ENCODE measurements around the gene ATP8A2. TPM values are rescaled to one million over a fixed set of nuclear protein-coding genes. Genes with fewer than 3 reads are reported as not detected.

ATP8A2 gene
- total RNA-seq, 2 experiments from 2014 or later = not detected

GRCh38 chr13:25811506-25811905, 439.7 kb downstream of the ATP8A2 start:
- no peaks in the 10 kb centered on the region for H3K4me1 ChIP-seq (ENCODE audit: insufficient read depth, low read length, poor library complexity, severe bottlenecking)
- no peaks in the 10 kb centered on the region for H3K79me2 ChIP-seq (ENCODE audit: insufficient read depth, low read depth, low read length)
- TF ChIP-seq EZH2phosphoT487 (IDR thresholded peaks at IDR 0.05; ENCODE audit: borderline replicate concordance, low read depth, low read length) (no peak), CTCF (conservative IDR thresholded peaks at IDR 0.05; ENCODE audit: low read length) (no peak)
- H3K4me3 ChIP-seq (ENCODE audit: low read depth, low read length, poor library complexity, severe bottlenecking) = no peak overlapping the region
- POLR2A ChIA-PET = interaction anchor here (0.6 to 1.4 kb wide), 2 partner anchors 16 to 78 kb away, joined by 3 read pairs; no protein-coding TSS in a partner anchor
- no peak overlapping the region for H2AFZ ChIP-seq (ENCODE audit: low read length)
- H3K27ac ChIP-seq (ENCODE audit: low read depth, low read length, poor library complexity, severe bottlenecking) = no peak overlapping the region
- H3K9me2 ChIP-seq (ENCODE audit: insufficient read depth, low read length) = no peaks in the 10 kb centered on the region
- DNase-seq (ENCODE audit: low spot score) = no peak
- CTCF ChIA-PET (ENCODE audit: unreplicated experiment) = no interaction called here
- H3K36me3 ChIP-seq (ENCODE audit: insufficient read depth, low read length) = no peaks in the 10 kb centered on the region
- H3K4me2 ChIP-seq (ENCODE audit: low read length) = no peak overlapping the region
- intact Hi-C loops (cut with micrococcal nuclease; ENCODE audit: unreplicated experiment) = no loop called here
- BruUV-seq (replicated peaks) = no TSS peak
- H4K20me1 ChIP-seq (ENCODE audit: insufficient read depth, low read length) = no peaks in the 10 kb centered on the region
- H3K9me3 ChIP-seq (ENCODE audit: low read length) = 0 out of 2 replicates have a peak, but pooled peaks cover 5% of the 10 kb centered on the region

- POLR2A ChIA-PET = no interaction called here
- H4K20me1 ChIP-seq (ENCODE audit: insufficient read depth, low read length) = no peaks in the 10 kb centered on the region
- intact Hi-C loops (cut with micrococcal nuclease; ENCODE audit: unreplicated experiment) = no loop called here
Measured at GRCh38 chr13:25816239-25816638, 444.5 kb downstream of the ATP8A2 start.

More at GRCh38 chr13:25816239-25816638, 444.5 kb downstream of the ATP8A2 start:
- Histone ChIP-seq H3K4me2 (ENCODE audit: low read length) (no peak overlapping the region), H3K4me3 (ENCODE audit: low read depth, low read length, poor library complexity, severe bottlenecking) (no peak overlapping the region), H3K27ac (ENCODE audit: low read depth, low read length, poor library complexity, severe bottlenecking) (no peak overlapping the region), H3K4me1 (ENCODE audit: insufficient read depth, low read length, poor library complexity, severe bottlenecking) (no peaks in the 10 kb centered on the region), H3K9me2 (ENCODE audit: insufficient read depth, low read length) (no peaks in the 10 kb centered on the region), H2AFZ (ENCODE audit: low read length) (no peak overlapping the region), H3K36me3 (ENCODE audit: insufficient read depth, low read length) (no peaks in the 10 kb centered on the region), H3K9me3 (ENCODE audit: low read length) (0 out of 2 replicates have a peak, but pooled peaks cover 5% of the 10 kb centered on the region), H3K79me2 (ENCODE audit: insufficient read depth, low read depth, low read length) (no peaks in the 10 kb centered on the region)
- no TSS peak for BruUV-seq (replicated peaks)
- DNase-seq (ENCODE audit: low spot score) = no peak
- TF ChIP-seq CTCF (conservative IDR thresholded peaks at IDR 0.05; ENCODE audit: low read length) (no peak), EZH2phosphoT487 (IDR thresholded peaks at IDR 0.05; ENCODE audit: borderline replicate concordance, low read depth, low read length) (no peak)
- CTCF ChIA-PET (ENCODE audit: unreplicated experiment) = no interaction called here

Measured in OCI-LY7 (cell line).